Measurements from ENCODE around the gene C4B.
"Not testable (repeated sequence)": the region's sequence is repeated elsewhere in the genome, so short reads cannot be mapped to it uniquely, and the experiment has no call there.

Gene C4B

DNA sequence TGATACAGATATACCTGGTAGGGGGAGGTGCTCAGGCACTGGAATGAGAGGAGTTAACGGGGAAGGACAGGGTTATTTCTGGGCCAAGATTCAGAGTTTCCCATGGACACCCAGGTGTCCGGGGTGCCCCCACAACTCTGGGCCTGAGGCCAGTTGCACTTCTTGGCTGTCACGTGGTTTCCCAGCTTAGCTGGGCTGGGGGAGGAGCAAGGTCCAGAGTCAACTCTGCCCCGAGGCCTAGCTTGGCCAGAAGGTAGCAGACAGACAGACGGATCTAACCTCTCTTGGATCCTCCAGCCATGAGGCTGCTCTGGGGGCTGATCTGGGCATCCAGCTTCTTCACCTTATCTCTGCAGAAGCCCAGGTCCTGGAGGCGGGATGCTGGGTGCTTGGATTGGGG lies at the start of gene C4B:
Gene C4B, plus strand, starts transcription at position 249 of the 400 bp plus-strand sequence. Its CDS starts 51 bp downstream, at position 300.
- DNase-seq (ENCODE audit: low spot score) = not testable (repeated sequence)

DNA sequence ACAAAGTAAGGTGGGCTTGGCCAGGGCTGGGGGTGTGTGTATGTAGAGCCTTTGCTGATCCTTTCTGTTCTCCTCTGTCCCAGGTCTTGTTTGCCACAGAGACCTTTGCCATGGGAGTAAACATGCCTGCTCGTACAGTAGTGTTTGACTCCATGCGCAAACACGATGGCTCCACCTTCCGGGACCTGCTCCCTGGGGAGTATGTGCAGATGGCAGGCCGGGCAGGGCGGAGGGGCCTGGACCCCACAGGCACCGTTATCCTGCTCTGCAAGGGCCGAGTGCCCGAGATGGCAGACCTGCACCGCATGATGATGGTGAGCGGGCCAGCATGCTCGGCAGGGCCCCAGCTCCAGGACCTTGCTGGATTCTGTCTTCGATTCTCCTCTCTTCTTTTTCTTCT lies 48.9 kb upstream of the C4B start:
- DNase-seq (ENCODE audit: low spot score) = no peak

DNA sequence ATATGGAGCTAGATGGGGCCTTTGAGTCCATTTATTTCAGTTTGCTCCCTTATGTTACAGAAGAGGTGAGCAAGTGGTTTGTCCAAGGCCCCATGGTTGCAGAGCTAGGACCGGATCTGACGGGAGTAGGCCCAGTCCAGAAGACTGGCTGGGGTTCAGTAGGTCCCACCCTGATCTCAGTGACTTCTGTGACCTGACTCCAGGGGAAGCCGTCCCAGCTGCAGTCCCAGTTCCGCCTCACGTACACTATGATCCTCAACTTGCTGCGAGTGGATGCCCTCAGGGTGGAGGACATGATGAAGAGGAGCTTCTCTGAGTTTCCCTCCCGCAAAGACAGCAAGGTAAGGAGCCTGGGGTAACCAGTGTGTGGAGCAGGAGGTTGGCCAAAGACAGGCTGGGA lies 48.1 kb upstream of the C4B start:
- DNase-seq (ENCODE audit: low spot score) = no peak

DNA sequence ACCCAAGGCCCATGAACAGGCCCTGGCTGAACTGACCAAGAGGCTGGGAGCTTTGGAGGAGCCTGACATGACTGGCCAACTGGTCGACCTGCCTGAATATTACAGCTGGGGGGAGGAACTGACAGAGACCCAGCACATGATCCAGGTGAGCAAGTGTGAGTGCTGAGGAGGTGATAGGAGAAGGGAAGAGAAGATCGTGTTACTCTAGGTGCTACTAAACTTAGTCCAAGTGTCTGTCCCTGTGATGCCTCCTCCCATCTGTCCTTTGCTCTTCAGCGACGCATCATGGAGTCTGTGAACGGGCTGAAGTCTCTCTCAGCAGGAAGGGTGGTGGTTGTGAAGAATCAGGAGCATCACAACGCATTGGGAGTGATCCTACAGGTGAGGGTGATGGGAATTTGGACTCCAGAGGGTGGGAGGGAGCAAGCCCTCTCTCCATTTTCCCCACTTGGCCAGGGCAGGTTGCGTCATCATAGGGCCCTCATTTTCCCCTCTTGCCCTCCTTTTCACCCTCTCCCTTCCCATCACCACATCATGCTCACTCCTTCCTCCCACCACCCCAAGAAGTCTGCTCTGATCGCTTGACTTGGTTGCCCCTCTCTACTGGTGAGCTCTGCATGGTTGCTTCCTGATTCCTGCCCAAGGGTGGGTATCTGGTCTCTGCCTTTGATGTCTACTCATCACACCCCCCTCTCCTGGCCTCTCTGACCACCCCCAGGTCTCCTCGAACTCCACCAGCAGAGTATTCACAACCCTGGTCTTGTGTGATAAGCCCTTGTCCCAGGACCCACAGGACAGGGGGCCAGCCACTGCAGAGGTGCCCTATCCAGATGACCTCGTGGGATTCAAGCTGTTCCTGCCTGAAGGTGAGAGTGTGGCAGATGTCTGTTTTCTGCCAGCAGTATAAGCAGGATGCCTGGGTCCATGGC lies 47.3 kb upstream of the C4B start:
- DNase-seq (ENCODE audit: low spot score) = no peak

DNA sequence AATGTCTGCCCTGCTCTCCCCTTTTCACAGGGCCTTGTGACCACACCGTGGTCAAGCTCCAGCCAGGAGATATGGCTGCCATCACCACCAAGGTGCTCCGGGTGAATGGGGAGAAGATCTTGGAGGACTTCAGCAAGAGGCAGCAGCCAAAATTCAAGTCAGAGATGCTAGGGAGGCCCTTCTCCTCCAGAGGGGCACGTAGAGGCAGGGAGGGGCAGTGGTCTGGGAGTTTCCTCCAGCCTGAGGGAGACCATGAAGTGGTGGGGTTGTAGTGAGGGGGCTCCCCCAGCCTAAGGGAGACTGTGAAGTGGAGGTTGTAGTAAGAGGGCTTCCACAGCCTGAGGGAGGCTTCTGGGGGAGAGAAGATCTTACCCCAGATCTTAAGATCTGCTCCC lies 46.7 kb upstream of the C4B start:
- DNase-seq (ENCODE audit: low spot score) = no peak

DNA sequence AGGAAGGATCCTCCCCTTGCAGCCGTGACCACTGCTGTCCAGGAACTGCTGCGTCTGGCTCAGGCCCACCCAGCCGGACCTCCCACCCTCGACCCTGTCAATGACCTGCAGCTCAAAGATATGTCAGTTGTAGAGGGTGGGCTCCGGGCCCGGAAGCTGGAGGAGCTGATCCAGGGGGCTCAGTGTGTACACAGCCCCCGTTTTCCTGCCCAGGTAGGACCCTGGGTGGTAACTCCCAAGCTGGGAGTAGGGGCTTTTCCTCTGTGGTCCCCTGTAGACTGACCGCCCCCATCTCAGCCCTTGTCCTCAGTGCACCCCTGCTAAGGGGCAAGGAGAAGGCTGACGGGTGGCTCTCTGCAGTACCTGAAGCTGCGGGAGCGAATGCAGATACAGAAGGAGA lies 46.3 kb upstream of the C4B start:
- no peak for DNase-seq (ENCODE audit: low spot score)

DNA sequence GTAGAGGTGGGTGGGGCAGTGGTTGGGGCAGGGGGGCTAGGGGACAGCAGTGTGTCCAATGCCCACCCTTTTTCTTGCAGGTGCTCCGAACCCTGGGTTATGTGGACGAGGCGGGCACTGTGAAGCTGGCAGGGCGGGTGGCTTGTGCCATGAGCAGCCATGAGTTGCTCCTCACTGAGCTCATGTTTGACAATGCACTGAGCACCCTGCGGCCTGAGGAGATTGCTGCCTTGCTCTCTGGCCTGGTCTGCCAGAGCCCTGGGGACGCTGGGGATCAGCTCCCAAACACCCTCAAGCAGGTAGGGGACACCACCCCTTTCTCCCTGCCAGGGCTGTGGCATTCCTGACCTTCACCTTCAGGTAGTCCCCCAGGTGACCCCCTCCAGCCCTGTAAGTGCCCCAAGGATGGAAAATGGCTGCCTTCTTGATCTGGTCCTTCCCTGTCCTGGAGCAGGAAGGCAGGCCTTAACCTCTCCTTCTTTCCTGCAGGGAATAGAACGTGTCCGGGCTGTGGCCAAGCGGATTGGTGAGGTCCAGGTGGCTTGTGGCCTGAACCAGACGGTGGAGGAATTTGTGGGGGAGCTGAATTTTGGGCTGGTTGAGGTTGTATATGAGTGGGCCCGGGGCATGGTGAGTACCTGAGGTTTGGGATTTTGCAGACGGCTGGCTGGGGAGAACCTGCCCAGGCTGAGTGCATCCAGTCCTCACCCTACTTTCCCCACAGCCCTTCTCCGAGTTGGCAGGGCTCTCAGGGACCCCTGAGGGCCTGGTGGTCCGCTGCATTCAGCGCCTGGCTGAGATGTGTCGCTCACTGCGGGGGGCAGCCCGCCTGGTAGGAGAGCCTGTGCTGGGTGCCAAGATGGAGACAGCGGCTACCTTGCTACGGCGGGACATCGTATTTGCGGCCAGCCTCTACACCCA lies 45.5 kb upstream of the C4B start:
- DNase-seq (ENCODE audit: low spot score) = no peak

DNA sequence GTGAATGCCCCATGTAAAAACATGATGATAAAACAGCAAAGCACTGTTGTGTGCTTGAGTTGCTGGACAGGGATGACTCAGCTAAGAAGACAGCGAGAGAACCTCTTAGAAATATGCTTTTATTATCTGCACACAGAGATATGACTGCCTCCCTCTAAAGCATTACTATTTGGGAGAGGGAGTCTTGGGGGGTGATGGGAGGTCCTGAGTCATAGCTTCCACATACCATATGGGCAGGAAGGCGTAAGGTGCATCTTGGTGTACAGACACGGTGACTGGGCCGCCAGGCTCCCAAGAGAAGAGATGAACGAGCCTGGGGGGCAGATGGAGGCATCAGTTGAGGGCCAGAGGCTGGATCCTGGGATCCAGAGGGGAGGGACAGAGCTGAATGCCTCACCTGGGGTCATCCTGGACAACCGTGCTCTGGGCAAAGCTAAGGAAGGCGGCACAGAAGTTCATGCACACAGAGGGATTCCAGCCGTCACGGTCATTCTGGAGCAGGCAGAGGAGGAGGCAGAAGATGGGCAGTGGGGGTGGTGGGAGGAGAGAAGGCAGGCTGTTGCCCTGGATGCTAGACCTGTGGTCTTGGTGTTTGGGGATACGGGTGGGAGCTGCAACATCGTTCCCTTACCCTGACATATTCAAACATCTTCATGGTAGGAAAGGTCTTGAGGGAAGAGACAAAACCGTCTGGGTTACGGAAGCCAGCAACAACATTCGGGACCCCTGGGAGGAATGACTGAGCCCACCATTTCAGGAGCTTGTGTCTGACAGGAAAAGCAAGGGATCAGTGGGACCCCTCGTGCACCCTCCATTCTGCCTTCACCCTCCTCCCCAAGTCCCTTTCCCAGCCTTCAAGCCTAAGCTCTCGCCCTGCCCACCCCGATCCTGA lies 44.6 kb upstream of the C4B start:
- no peak for DNase-seq (ENCODE audit: low spot score)

DNA sequence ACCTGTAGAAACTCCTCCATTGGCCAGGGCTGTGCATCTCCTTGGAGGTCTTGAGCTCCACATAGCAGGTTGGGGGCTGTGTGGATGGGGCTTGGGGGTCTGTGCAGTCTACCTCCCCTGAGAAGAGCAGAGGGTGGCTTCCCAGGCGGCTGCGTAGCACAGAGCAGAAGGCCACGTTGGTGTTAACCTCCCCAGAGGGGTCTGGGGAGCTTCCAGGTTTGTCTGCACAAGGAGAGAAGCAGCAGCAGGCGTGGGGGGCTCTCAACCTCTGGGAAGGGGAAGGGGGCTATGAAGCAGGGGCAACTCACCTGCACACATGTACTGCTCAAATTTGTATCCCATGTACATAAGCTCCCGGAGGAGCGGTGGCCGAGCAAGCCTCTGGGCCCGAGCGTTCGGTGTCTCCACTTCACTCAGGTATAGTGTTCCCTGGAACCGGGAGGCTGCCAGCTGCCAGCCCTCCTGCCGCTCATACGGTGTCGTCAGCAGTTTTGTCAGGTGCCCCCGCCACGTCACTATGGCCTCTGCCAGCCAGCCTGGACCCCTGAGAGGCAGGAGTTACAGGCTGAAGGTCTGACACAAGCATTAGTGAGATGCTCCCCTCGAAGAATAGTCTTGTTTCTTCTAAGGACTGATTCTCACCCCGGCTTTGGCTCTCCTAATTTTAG lies 43.9 kb upstream of the C4B start:
- DNase-seq (ENCODE audit: low spot score) = no peak

DNA sequence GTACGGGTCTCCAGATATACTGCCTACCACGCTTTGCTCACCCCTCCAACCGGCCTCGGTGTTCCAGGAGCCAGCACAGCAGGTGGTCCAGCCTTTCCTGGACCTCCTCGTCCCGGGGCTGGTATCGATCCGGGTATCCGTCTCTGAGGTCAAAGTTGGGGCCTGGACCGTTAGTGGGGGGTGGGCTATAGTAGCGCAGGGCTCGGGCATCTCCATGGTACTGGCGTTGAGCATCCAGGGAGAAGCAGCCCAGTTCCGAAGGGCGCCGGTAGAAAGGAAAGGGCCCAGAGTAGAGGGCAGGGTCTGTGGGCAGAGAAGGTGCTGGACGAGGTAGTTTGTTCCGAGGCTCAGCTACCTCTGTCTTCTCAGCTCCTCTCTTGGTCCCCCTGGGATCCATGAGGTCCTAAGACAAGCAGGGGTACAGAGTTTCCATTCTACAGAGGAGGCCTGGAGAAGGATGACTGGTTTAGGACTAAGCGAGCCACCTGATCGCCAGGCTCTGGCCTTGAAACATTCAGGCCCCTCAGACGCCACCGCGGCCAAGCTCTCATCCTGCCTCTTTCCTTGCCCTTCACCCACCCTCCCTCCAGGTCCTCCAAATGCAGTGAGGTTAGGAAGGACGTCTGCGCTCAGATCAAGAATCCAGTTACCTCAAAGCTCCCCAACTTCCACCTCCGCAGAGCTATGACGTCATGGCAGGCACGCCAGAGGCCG lies 43.2 kb upstream of the C4B start:
- DNase-seq (ENCODE audit: low spot score) = no peak

DNA sequence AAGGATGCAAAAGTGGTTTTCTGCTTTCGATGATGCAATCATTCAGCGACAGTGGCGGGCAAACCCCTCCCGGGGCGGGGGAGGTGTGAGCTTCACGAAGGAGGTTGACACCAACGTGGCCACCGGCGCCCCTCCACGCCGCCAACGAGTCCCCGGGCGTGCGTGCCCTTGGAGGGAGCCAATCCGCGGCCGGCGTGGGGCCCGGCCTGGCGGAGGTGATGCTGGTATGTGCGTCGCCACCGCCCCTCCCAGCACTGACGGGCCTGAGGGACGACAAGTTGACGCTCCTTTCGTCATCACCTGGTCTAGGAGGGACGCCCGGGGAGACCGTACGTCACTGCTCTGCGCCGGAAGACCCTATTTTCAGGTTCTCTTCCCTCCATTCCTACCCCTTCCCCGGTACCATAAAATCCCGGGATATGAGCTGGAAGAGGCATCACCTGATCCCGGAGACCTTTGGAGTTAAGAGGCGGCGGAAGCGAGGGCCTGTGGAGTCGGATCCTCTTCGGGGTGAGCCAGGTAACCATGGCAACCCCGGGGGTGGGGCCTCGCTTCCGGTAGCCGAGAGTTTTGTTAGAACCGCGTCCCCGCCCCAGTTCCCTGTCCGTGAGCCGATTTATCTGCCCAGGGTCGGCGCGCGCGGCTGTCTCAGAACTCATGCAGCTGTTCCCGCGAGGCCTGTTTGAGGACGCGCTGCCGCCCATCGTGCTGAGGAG lies 42.4 kb upstream of the C4B start, which contains the start of gene DXO:
Gene DXO, minus strand, starts transcription at position 146 of the 716 bp plus-strand sequence. CDS start 463 bp downstream, outside the sequence.
- DNase-seq (ENCODE audit: low spot score) = peak; percentile 97

DNA sequence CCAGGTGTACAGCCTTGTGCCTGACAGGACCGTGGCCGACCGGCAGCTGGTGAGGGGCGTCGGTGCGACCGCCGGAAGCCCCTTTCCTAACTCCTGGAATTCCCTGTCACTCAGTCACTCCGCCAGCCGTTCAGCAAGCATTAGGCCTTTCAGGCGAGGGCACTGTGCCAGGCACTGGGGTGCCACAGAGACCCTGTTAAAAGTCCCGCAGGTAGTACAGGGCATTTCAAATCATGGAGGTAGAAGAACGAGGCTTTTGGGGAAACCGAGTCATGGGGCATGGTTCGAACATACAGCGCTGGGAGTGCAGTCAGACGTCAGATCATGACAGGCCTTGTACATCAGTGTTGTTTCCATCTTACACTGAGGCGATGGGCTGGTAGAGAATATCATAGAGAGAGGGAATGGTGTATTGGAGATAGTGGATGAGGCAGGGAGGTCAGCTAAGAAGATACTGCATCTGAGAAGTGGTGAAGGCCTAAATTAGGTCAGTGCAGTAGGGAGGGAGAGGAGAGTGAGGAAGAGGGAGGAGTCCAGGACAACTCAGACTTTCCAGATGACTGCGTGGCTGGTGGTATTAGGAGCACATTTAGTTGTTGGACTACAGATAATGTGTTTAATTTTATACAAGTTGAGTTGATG lies 41.8 kb upstream of the C4B start:
- no peak for DNase-seq (ENCODE audit: low spot score)

DNA sequence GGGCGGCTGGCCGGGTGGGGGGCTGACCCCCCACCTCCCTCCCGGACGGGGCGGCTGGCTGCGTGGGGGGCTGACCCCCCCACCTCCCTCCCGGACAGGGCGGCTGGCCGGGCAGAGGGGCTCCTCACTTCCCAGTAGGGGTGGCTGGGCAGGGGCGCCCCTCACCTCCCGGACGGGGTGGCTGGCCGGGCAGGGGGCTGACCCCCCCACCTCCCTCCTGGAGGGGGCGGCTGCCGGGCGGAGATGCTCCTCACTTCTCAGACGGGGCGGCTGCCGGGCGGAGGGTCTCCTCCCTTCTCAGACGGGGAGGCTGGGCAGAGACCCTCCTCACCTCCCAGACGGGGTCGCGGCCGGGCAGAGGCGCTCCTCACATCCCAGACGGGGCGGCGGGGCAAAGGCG lies 38.5 kb upstream of the C4B start:
- not testable (repeated sequence) for DNase-seq (ENCODE audit: low spot score)

DNA sequence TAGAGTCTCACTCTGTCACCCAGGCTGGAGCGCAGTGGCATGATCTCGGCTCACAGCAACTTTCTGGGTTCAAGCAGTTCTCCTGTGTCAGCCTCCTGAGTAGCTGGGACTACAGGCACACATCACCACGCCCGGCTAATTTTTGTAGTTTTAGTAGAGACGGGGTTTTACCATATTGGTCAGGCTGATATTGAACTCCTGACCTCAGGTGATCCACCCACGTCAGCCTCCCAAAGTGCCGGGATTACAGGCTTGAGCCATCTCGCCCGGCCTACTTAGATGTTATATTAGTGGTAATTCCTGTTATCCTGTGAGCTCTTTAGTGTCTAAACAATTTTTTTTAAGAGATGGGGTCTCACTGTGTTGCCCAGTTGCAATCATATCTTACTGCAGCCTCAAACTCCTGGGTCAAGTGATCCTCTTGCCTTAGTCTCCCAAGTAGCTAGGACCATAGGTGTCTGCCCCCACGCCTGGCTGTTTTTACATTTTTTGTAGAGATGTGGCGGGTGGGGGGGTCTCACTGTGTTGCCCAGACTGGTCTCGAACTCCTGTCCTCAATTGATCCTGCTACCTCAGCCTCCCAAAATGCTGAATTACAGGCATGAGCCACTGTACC lies 36.7 kb upstream of the C4B start:
- no peak for DNase-seq (ENCODE audit: low spot score)

DNA sequence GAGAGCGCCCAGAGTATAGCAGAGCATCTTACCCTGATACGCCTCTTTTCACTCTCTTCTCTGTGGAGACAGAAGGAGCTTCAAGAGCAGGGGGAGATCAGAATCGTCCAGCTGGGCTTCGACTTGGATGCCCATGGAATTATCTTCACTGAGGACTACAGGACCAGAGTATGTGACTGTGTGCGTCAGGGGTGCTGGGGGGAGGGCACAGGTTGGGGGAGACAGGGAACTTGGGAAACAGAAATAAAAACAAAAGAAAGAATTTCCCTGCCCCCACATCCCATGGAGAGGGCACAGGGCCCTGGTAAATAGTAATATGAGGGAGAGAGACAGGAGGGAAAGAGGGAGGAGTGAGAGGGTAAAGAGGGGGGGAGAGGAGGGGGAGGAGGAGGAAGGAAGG lies 35.8 kb upstream of the C4B start:
- no peak for DNase-seq (ENCODE audit: low spot score)

DNA sequence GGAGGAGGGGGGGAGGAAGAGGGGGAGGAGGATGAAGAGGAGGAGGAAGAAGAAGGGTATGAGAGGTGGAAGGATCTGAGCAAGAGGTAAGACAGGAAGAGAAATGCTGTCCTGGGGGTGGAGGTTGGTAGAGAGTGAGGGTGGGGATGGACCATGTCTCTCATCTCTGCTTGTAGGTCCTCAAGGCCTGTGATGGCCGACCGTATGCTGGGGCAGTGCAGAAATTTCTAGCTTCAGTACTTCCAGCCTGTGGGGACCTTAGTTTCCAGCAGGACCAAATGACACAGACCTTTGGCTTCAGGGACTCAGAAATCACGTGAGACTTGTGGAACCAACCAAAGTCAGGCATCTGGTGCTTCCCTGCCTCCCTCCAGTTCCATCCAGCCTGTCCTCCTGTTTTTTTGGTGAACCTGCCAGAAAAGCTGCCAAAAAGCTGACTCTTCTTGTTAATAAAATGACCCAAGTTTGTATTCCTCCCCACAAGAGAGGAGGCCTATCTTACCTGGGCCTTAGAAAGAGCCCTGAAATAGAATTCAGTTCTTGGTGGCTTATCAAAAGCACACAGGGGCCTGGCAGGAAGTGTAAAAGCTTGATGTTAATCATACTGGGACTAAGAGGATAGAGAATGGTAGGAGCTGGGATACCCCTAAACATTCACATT lies 35.2 kb upstream of the C4B start:
- DNase-seq (ENCODE audit: low spot score) = no peak

DNA sequence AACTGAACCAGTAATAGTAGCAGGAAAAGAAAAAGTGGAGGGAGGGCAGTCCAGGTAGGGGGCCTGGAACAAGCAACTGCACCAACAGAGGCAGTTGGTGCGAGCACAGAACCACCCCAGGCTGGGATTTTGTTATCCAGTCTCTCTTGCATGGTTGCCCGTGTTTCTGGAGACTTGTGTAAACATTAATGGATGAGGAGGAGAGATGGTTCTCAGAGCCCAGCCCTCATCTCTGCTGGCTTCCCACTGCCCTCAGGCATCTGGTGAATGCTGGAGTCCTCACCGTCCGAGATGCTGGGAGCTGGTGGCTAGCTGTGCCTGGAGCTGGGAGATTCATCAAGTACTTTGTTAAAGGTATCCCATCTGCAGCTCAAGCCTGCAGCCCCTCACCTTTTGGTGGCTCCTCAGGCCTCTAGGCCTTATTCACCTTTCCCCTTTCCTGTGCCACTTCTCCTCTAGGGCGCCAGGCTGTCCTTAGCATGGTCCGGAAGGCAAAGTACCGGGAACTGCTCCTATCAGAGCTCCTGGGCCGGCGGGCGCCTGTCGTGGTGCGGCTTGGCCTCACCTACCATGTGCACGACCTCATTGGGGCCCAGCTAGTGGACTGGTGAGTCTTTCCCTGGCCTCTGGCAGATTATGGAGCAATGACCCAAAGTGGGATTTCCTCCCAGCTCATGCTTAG lies 34.3 kb upstream of the C4B start:
- DNase-seq (ENCODE audit: low spot score) = not testable (repeated sequence)

DNA sequence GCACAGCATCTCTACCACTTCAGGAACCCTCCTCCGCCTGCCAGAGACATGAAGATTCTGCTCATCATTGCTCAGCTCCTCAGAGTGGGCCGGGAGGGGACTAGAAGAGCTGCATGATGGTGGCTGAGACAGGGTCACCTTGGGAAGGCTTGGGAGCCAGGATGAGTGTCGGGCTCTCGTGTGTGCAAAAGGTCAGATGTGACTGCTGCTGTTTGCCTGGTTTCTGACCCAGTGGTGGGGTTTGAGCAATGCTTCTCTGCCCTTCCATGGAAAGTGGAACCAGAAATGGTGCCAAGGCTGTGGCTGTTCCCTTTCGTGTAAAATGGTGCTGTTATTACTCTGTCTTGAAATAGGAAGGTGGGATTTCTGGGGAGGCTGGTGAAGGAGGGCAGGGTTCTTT lies 33.6 kb upstream of the C4B start:
- not testable (repeated sequence) for DNase-seq (ENCODE audit: low spot score)
